ENCODE results near the gene TNIK. TPM values are rescaled to one million over a fixed set of nuclear protein-coding genes. Genes with fewer than 3 reads are reported as not detected.

The TNIK gene
- total RNA-seq, 1 donor from 2014 or later = 2.5 TPM

DNA sequence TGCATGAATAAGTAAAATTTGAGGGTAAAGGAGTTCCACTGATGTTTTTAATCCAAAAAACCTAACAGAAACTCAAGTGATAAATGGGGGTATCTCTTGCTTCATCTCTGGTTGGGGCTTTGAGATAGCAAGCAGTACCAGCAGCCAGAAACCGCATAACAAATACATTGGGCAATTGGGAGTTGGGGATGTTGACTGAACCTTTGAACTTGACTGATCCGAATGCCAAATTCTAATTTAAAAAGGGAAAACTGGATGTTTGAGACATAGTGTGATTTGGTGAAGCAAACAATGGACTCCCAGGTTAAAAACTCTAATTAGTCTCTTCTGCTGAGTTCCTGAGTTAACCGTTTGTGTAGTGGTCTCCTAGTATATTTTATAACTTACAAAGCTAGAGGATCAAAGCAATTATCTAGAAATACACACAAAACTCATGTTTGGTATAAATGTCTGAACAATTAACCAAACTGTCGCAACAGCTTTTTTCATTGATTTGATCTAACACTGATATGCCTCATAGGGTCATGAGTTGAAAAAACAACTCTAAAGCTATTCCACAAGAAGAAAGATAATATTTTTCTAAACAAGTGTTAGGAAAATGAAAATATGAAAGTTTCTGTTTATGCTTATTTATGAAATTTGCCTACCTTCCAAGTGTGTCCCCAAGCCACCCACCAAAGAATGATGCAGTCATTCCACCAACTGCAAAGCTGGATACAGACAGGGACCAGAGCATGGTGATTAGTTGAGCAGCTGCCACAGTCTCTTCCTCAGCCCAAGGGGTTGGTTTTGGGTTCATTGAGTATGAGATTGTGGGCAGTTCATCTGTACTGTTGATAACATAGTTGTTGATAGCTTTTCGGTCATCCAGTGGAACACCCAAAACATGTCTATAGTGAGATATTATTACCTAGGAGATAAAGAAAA lies 446.1 kb downstream of the TNIK start:
- ATAC-seq (ENCODE audit: low read depth) (no peak), DNase-seq (no peak)
- Mint-ChIP-seq H3K4me1 (no peaks in the 10 kb centered on the region), H3K4me3 (no peak overlapping the region), H3K27me3 (peaks cover 8% of the 10 kb centered on the region), H3K9me3 (no peaks in the 10 kb centered on the region), H3K36me3 (ENCODE audit: low read depth) (no peaks in the 10 kb centered on the region), H3K27ac (no peak overlapping the region)
- TF ChIP-seq, protein P1, sequence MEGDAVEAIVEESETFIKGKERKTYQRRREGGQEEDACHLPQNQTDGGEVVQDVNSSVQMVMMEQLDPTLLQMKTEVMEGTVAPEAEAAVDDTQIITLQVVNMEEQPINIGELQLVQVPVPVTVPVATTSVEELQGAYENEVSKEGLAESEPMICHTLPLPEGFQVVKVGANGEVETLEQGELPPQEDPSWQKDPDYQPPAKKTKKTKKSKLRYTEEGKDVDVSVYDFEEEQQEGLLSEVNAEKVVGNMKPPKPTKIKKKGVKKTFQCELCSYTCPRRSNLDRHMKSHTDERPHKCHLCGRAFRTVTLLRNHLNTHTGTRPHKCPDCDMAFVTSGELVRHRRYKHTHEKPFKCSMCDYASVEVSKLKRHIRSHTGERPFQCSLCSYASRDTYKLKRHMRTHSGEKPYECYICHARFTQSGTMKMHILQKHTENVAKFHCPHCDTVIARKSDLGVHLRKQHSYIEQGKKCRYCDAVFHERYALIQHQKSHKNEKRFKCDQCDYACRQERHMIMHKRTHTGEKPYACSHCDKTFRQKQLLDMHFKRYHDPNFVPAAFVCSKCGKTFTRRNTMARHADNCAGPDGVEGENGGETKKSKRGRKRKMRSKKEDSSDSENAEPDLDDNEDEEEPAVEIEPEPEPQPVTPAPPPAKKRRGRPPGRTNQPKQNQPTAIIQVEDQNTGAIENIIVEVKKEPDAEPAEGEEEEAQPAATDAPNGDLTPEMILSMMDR (IDR thresholded peaks at IDR 0.05) = no peak
- ChIA-PET CTCF (no interaction called here), POLR2A (no interaction called here)
- intact Hi-C loops (cut with micrococcal nuclease) = no loop called here

GRCh38 chr3:171011873-171012336 lies 448.3 kb downstream of the TNIK start:
- TF ChIP-seq, protein P1 (IDR thresholded peaks at IDR 0.05) = no peak
- no peaks in the 10 kb centered on the region for H3K4me1 Mint-ChIP-seq
- H3K4me3 Mint-ChIP-seq = no peak overlapping the region
- H3K36me3 Mint-ChIP-seq (ENCODE audit: low read depth) = no peaks in the 10 kb centered on the region
- no peaks in the 10 kb centered on the region for H3K9me3 Mint-ChIP-seq
- intact Hi-C loops (cut with micrococcal nuclease) = no loop called here
- no peak overlapping the region for H3K27ac Mint-ChIP-seq
- POLR2A ChIA-PET = no interaction called here
- H3K27me3 Mint-ChIP-seq = peaks cover 10% of the 10 kb centered on the region
- no peak for ATAC-seq (ENCODE audit: low read depth)
- CTCF ChIA-PET = no interaction called here
- DNase-seq = no peak
